HEK293 (cell line): ENCODE results near the gene KLHL29.

Experiments used
- CTCF ChIA-PET: fragments of 350-600 bp; formaldehyde crosslinking; extraction: SDS; loops from one replicate; lab custom pipeline; 2021; ENCODE audit warnings: antibody characterized with exemption; lab: Yijun Ruan, JAX
- POLR2A ChIA-PET: fragments of 300-600 bp; formaldehyde crosslinking; extraction: SDS; loops from one replicate; lab custom pipeline; 2020; ENCODE audit warnings: antibody characterized with exemption, inconsistent platforms; lab: Yijun Ruan, JAX
- H3K27ac ChIP-seq: fragments of 200-500 bp; sonication (Bioruptor generic); 2 replicates; pipeline ENCODE4 v1.5.1; 2014; ENCODE audit warnings: low read depth, low read length, control low read depth, inconsistent platforms; ENCODE audit errors: extremely low read depth
- H3K36me3 ChIP-seq, 2 experiments: fragments of 200-500 bp in 1 of 2; sonication (Bioruptor generic) in 1 of 2; 1 replicate in 1 of 2; 2 replicates in 1 of 2; pipeline ENCODE4 v1.5.1; 2014 to 2017; ENCODE audit warnings: inconsistent platforms in 2 of 2, low read length in 2 of 2; ENCODE audit not compliant: control insufficient read depth in 2 of 2, insufficient read depth in 1 of 2
- H3K4me1 ChIP-seq: fragments of 200-500 bp; sonication (Bioruptor generic); 2 replicates; pipeline ENCODE4 v1.5.1; 2014; ENCODE audit warnings: mild to moderate bottlenecking, low read length, inconsistent platforms; ENCODE audit not compliant: control insufficient read depth, insufficient read depth
- H3K4me3 ChIP-seq: 2 replicates; pipeline ENCODE4 v1.5.1; 2011; ENCODE audit warnings: low read depth, mild to moderate bottlenecking, control low read depth, low read length, moderate library complexity
- H3K9me3 ChIP-seq: fragments of 200-500 bp; sonication (Bioruptor generic); 2 replicates; pipeline ENCODE4 v1.5.1; 2014; ENCODE audit warnings: low read depth, low read length, inconsistent platforms; ENCODE audit not compliant: control insufficient read depth, insufficient read depth
- EGR2 ChIP-seq: fragments of 450-650 bp; formaldehyde crosslinking; IDR thresholded peaks from 2 replicates; pipeline ENCODE4 v1.5.1; 2016; ENCODE audit warnings: low read depth, missing biosample characterization, missing genetic modification characterization
- FEZF1 ChIP-seq: fragments of 450-650 bp; formaldehyde crosslinking; IDR thresholded peaks from 2 replicates; pipeline ENCODE4 v1.5.1; 2016; ENCODE audit warnings: missing biosample characterization, missing genetic modification characterization
- GFI1B ChIP-seq: fragments of 450-650 bp; formaldehyde crosslinking; IDR thresholded peaks from 2 replicates; pipeline ENCODE4 v1.5.1; 2016; ENCODE audit warnings: missing biosample characterization, missing genetic modification characterization
- GLI4 ChIP-seq: fragments of 450-650 bp; formaldehyde crosslinking; IDR thresholded peaks from 2 replicates; pipeline ENCODE4 v1.5.1; 2016; ENCODE audit warnings: missing biosample characterization, missing genetic modification characterization
- GLIS2 ChIP-seq: fragments of 450-650 bp; formaldehyde crosslinking; IDR thresholded peaks from 2 replicates; pipeline ENCODE4 v1.5.1; 2016; ENCODE audit warnings: missing biosample characterization, missing genetic modification characterization
- PATZ1 ChIP-seq: fragments of 450-650 bp; formaldehyde crosslinking; IDR thresholded peaks from 2 replicates; pipeline ENCODE4 v1.5.1; 2016; ENCODE audit warnings: missing biosample characterization, missing genetic modification characterization
- TCF7L2 ChIP-seq: IDR thresholded peaks from 2 replicates; pipeline ENCODE4 v1.6.1; 2011; ENCODE audit warnings: low read depth, mild to moderate bottlenecking, inconsistent platforms, low read length, moderate library complexity, borderline replicate concordance
- WT1 ChIP-seq: fragments of 450-650 bp; formaldehyde crosslinking; IDR thresholded peaks from 2 replicates; pipeline ENCODE4 v1.5.1; 2016; ENCODE audit warnings: missing biosample characterization, missing genetic modification characterization
- ZBTB11 ChIP-seq: fragments of 450-650 bp; formaldehyde crosslinking; conservative IDR thresholded peaks from 2 replicates; pipeline ENCODE4 v1.5.1; 2016; ENCODE audit warnings: low read depth, missing biosample characterization, missing genetic modification characterization
- ZFP37 ChIP-seq: fragments of 450-650 bp; formaldehyde crosslinking; IDR thresholded peaks from 2 replicates; pipeline ENCODE4 v1.5.1; 2016; ENCODE audit warnings: missing biosample characterization, missing genetic modification characterization
- ZFP69B ChIP-seq: fragments of 450-650 bp; formaldehyde crosslinking; IDR thresholded peaks from 2 replicates; pipeline ENCODE4 v1.5.1; 2016; ENCODE audit warnings: missing biosample characterization, missing genetic modification characterization
- ZNF10 ChIP-seq: fragments of 450-650 bp; formaldehyde crosslinking; IDR thresholded peaks from 2 replicates; pipeline ENCODE4 v1.5.1; 2017; ENCODE audit warnings: missing biosample characterization, missing genetic modification characterization
- ZNF133 ChIP-seq: fragments of 450-650 bp; formaldehyde crosslinking; IDR thresholded peaks from 2 replicates; pipeline ENCODE4 v1.5.1; 2016; ENCODE audit warnings: missing biosample characterization, missing genetic modification characterization
- ZNF16 ChIP-seq: fragments of 450-650 bp; formaldehyde crosslinking; IDR thresholded peaks from 2 replicates; pipeline ENCODE4 v1.5.1; 2016; ENCODE audit warnings: low read depth, missing biosample characterization, missing genetic modification characterization
- ZNF266 ChIP-seq: fragments of 450-650 bp; formaldehyde crosslinking; IDR thresholded peaks from 2 replicates; pipeline ENCODE4 v1.5.1; 2016; ENCODE audit warnings: missing biosample characterization, missing genetic modification characterization, low read depth
- ZNF274 ChIP-seq, 2 experiments: fragments of 200-500 bp in 1 of 2; fragments of 450-650 bp in 1 of 2; sonication (Bioruptor generic) in 1 of 2; formaldehyde crosslinking in 1 of 2; IDR thresholded peaks; 2 replicates each; pipeline versions ENCODE4 v1.5.1 to v1.6.1; 2014 to 2016; ENCODE audit warnings: borderline replicate concordance in 1 of 2, inconsistent platforms in 1 of 2, low read length in 1 of 2, missing biosample characterization in 1 of 2, missing genetic modification characterization in 1 of 2
- ZNF335 ChIP-seq: fragments of 450-650 bp; formaldehyde crosslinking; conservative IDR thresholded peaks from 2 replicates; pipeline ENCODE4 v1.5.1; 2016; ENCODE audit warnings: missing biosample characterization, missing genetic modification characterization
- ZNF501 ChIP-seq: fragments of 450-650 bp; formaldehyde crosslinking; IDR thresholded peaks from 2 replicates; pipeline ENCODE4 v1.5.1; 2016; ENCODE audit warnings: missing biosample characterization, missing genetic modification characterization
- ZNF555 ChIP-seq: fragments of 450-650 bp; formaldehyde crosslinking; conservative IDR thresholded peaks from 2 replicates; pipeline ENCODE4 v1.5.1; 2017; ENCODE audit warnings: missing biosample characterization, mild to moderate bottlenecking, missing genetic modification characterization, inconsistent platforms
- ZNF558 ChIP-seq: fragments of 450-650 bp; formaldehyde crosslinking; IDR thresholded peaks from 2 replicates; pipeline ENCODE4 v1.5.1; 2016; ENCODE audit warnings: missing biosample characterization, missing genetic modification characterization
- ZNF585B ChIP-seq: fragments of 450-650 bp; formaldehyde crosslinking; IDR thresholded peaks from 2 replicates; pipeline ENCODE4 v1.5.1; 2016; ENCODE audit warnings: missing biosample characterization, missing genetic modification characterization
- ZNF626 ChIP-seq: fragments of 450-650 bp; sonication (Bioruptor Pico); formaldehyde crosslinking; IDR thresholded peaks from 2 replicates; pipeline ENCODE4 v1.5.1; 2018; ENCODE audit warnings: missing biosample characterization, missing genetic modification characterization, inconsistent platforms
- ZNF639 ChIP-seq: fragments of 450-650 bp; formaldehyde crosslinking; IDR thresholded peaks from 2 replicates; pipeline ENCODE4 v1.5.1; 2016; ENCODE audit warnings: missing biosample characterization, missing genetic modification characterization
- ZNF792 ChIP-seq: fragments of 450-650 bp; formaldehyde crosslinking; IDR thresholded peaks from 2 replicates; pipeline ENCODE4 v1.5.1; 2016; ENCODE audit warnings: missing biosample characterization, missing genetic modification characterization

The KLHL29 gene

GRCh38 chr2:23448906-23449305, 63.9 kb downstream of the KLHL29 start (continued):
- TF ChIP-seq ZNF501 (tag by site-specific recombination): no peak
- TF ChIP-seq ZFP37 (tag by site-specific recombination): no peak
- TF ChIP-seq ZNF626 (tag by site-specific recombination): no peak
- no peak for TF ChIP-seq WT1 (tag by site-specific recombination)
- no peak for TF ChIP-seq GLI4 (tag by site-specific recombination)
- TF ChIP-seq, all 188 proteins: peak for 0

- CTCF ChIA-PET: interaction anchor here (2.2 kb wide), 1 partner anchor 10 kb away, joined by 8 read pairs; no protein-coding TSS in a partner anchor
- no peak for TF ChIP-seq ZNF555
- no peak for TF ChIP-seq ZNF16 (tag by site-specific recombination)
- TF ChIP-seq TCF7L2: no peak
- TF ChIP-seq ZNF585B (tag by site-specific recombination): no peak
- TF ChIP-seq ZNF266 (tag by site-specific recombination): no peak
- TF ChIP-seq FEZF1 (tag by site-specific recombination): no peak
- TF ChIP-seq ZNF335: no peak
- TF ChIP-seq ZNF639: no peak
- TF ChIP-seq ZNF558 (tag by site-specific recombination): no peak
- TF ChIP-seq GFI1B (tag by site-specific recombination): no peak
- no peak for TF ChIP-seq ZNF10 (tag by site-specific recombination)
- TF ChIP-seq ZFP69B (tag by site-specific recombination): no peak
- no peak for TF ChIP-seq ZBTB11
- no peak for TF ChIP-seq PATZ1 (tag by site-specific recombination)
- TF ChIP-seq ZNF792: no peak
- TF ChIP-seq EGR2: no peak
- no peak for TF ChIP-seq ZNF274 (IDR thresholded peaks at IDR 0.05; ENCODE audit: low read length)
- TF ChIP-seq ZNF274 (tag by site-specific recombination; IDR thresholded peaks at IDR 0.05; ENCODE audit: borderline replicate concordance): no peak
- TF ChIP-seq GLIS2 (tag by site-specific recombination): no peak
- no peak for TF ChIP-seq ZNF133
- POLR2A ChIA-PET: no interaction called here
- Histone ChIP-seq H3K4me3 (no peak overlapping the region), H3K4me1 (peaks cover 6% of the 10 kb centered on the region; the same call in 1 of the 2 replicates), H3K36me3 (no peaks in the 10 kb centered on the region), H3K27ac (no peak overlapping the region), H3K9me3 (no peaks in the 10 kb centered on the region)
Measured at GRCh38 chr2:23449413-23449812, 64.4 kb downstream of the KLHL29 start.
